Natural killer cell (primary cell): Measurements from ENCODE around the gene CEBPE. TPM values are rescaled to one million over a fixed set of nuclear protein-coding genes. Genes with fewer than 3 reads are reported as not detected.

ENCODE experiments used
- ATAC-seq, 3 donors: fragments of 150-1000 bp in 2 of 3; fragments of 200-7000 bp in 1 of 3; cut with Tn5 transposase; 1 replicate in 1 of 3; 2 replicates in 2 of 3; pipeline ENCODE4 v1.10.0; 2021; ENCODE audit warnings: mild to moderate bottlenecking in 2 of 3, moderate library complexity in 2 of 3
- DNase-seq, 2 donors: peaks; one replicate each; pipeline versions ENCODE4 v3.0.0 to v3.0.0-alpha.2; 2013 to 2021; ENCODE audit warnings: mixed read lengths in 1 of 2
- H3K27ac ChIP-seq: one replicate; pipeline ENCODE4 v1.5.1; 2013; ENCODE audit warnings: mild to moderate bottlenecking, low read length
- H3K27me3 ChIP-seq: one replicate; pipeline ENCODE4 v1.6.1; 2013; ENCODE audit warnings: low read length; ENCODE audit not compliant: control insufficient read depth, insufficient read depth
- H3K36me3 ChIP-seq: one replicate; pipeline ENCODE4 v1.6.1; 2013; ENCODE audit warnings: low read length; ENCODE audit not compliant: control insufficient read depth, insufficient read depth
- H3K4me1 ChIP-seq: one replicate; pipeline ENCODE4 v1.6.1; 2013; ENCODE audit warnings: low read length; ENCODE audit not compliant: control insufficient read depth, insufficient read depth
- H3K4me3 ChIP-seq: one replicate; pipeline ENCODE4 v1.5.1; 2013; ENCODE audit warnings: low read length
- H3K9me3 ChIP-seq: one replicate; pipeline ENCODE4 v1.6.1; 2013; ENCODE audit warnings: low read length; ENCODE audit not compliant: control insufficient read depth, insufficient read depth
- H3K27ac Mint-ChIP-seq, 2 donors: one replicate each; pipeline ENCODE4 v1.8.0; 2022; ENCODE audit warnings: mild to moderate bottlenecking in 2 of 2, mixed read lengths in 2 of 2, moderate library complexity in 1 of 2
- H3K27me3 Mint-ChIP-seq, 2 donors: one replicate each; pipeline ENCODE4 v1.8.0; 2022; ENCODE audit warnings: low read depth in 2 of 2, mixed read lengths in 2 of 2
- H3K36me3 Mint-ChIP-seq: one replicate; pipeline ENCODE4 v1.8.0; 2022; ENCODE audit warnings: mixed read lengths
- H3K4me1 Mint-ChIP-seq, 2 donors: one replicate each; pipeline ENCODE4 v1.8.0; 2022; ENCODE audit warnings: mixed read lengths in 2 of 2
- H3K4me3 Mint-ChIP-seq: one replicate; pipeline ENCODE4 v1.8.0; 2022; ENCODE audit warnings: mild to moderate bottlenecking, moderate library complexity, mixed read lengths
- H3K9me3 Mint-ChIP-seq, 2 donors: one replicate each; pipeline ENCODE4 v1.8.0; 2022; ENCODE audit warnings: mixed read lengths in 2 of 2
- WGBS: methylation state at CpG from one replicate; pipeline ENCODE4 v1.1.7; 2013; ENCODE audit warnings: missing lambda C conversion rate; ENCODE audit not compliant: insufficient coverage; 5-methylcytosine and 5-hydroxymethylcytosine counted together
- intact Hi-C: fragments of 100-400 bp; cut with micrococcal nuclease; formaldehyde crosslinking; loops from one replicate; pipeline ENCODE4 v1.14.2; 2022
- total RNA-seq, 4 donors: library from RNA; stranded (reverse); fragments of 120-200 nt in 1 of 4; gene quantifications; one replicate each; pipeline versions ENCODE4 v1.2.3 to v1.2.4, GENCODE V29; 2013 to 2022
- TF ChIP-seq, protein P1 (sequence below): fragments of 200-600 bp; IDR thresholded peaks from one replicate; pipeline ENCODE4 v1.8.0; 2022; ENCODE audit warnings: antibody characterized with exemption

The CEBPE gene
- total RNA-seq, 3 donors from 2014 or later (not counting 1 experiment from before 2014, with no cell fraction given): not detected

GRCh38 chr14:23093104-23093503 is 26.0 kb downstream of the CEBPE start:
- Mint-ChIP-seq H3K4me1 (peaks cover 22 to 27% of the 10 kb centered on the region in 2 donors), H3K36me3 (peaks cover 7% of the 10 kb centered on the region), H3K4me3 (no peak overlapping the region), H3K27ac (no peak overlapping the region), H3K27me3 (no peaks in the 10 kb centered on the region), H3K9me3 (no peaks in the 10 kb centered on the region)
- no peak overlapping the region for H3K4me3 ChIP-seq
- no peak for ATAC-seq
- intact Hi-C loops: loop anchor here (10.0 kb wide), 1 partner anchor 212 kb away; the partner anchor contains the start of genes BCL2L2 and PPP1R3E
- DNase-seq: no peak
- H3K4me1 ChIP-seq: peaks cover 15% of the 10 kb centered on the region
- H3K36me3 ChIP-seq: peaks cover 51% of the 10 kb centered on the region
- no peaks in the 10 kb centered on the region for H3K27me3 ChIP-seq
- 94% methylated on average over 2 of the region's 2 CpGs for WGBS
- no peak overlapping the region for H3K27ac ChIP-seq
- no peaks in the 10 kb centered on the region for H3K9me3 ChIP-seq
- TF ChIP-seq, protein P1, sequence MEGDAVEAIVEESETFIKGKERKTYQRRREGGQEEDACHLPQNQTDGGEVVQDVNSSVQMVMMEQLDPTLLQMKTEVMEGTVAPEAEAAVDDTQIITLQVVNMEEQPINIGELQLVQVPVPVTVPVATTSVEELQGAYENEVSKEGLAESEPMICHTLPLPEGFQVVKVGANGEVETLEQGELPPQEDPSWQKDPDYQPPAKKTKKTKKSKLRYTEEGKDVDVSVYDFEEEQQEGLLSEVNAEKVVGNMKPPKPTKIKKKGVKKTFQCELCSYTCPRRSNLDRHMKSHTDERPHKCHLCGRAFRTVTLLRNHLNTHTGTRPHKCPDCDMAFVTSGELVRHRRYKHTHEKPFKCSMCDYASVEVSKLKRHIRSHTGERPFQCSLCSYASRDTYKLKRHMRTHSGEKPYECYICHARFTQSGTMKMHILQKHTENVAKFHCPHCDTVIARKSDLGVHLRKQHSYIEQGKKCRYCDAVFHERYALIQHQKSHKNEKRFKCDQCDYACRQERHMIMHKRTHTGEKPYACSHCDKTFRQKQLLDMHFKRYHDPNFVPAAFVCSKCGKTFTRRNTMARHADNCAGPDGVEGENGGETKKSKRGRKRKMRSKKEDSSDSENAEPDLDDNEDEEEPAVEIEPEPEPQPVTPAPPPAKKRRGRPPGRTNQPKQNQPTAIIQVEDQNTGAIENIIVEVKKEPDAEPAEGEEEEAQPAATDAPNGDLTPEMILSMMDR: no peak

GRCh38 chr14:23091294-23092225 is 27.5 kb downstream of the CEBPE start:
- no peak overlapping the region for H3K27ac Mint-ChIP-seq

DNA sequence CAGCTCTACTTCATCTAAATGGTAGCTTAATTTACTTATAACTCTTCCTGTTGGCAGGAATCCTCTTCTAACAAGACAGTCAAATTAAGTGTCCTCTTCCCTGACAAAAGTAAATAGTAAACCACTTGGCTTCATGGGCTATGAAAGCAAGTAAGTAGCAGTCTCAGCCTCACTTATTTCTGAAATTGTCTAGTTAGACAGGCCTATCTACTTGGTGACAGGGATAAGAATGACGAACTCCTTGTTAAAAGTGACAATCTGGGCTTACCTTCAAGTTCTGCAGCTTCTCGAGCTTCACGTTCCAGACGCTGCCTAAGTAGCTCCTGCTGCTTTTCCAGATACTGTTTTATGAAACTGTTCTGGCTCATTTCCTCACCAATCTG is 28.8 kb downstream of the CEBPE start:
- DNase-seq (no peak), ATAC-seq (no peak)
- Histone ChIP-seq H3K36me3 (peaks cover 72% of the 10 kb centered on the region), H3K4me3 (no peak overlapping the region), H3K4me1 (peaks cover 6% of the 10 kb centered on the region), H3K27ac (no peak overlapping the region), H3K9me3 (no peaks in the 10 kb centered on the region), H3K27me3 (no peaks in the 10 kb centered on the region)
- intact Hi-C loops: loop anchor here (10.0 kb wide), 1 partner anchor 215 kb away; the partner anchor contains the start of genes BCL2L2 and PPP1R3E
- no peak overlapping the region for H3K4me3 Mint-ChIP-seq
- H3K27ac Mint-ChIP-seq: no peak overlapping the region
- H3K9me3 Mint-ChIP-seq: no peaks in the 10 kb centered on the region
- TF ChIP-seq, protein P1: no peak
- H3K27me3 Mint-ChIP-seq: no peaks in the 10 kb centered on the region
- WGBS: over 99% methylated on average over 4 of the region's 4 CpGs
- peaks cover 14 to 24% of the 10 kb centered on the region in 2 donors for H3K4me1 Mint-ChIP-seq
- peaks cover 17% of the 10 kb centered on the region for H3K36me3 Mint-ChIP-seq

More at GRCh38 chr14:23091294-23092225, 27.5 kb downstream of the CEBPE start:
- H3K4me1 ChIP-seq: peaks cover 13% of the 10 kb centered on the region
- peaks cover 8 to 21% of the 10 kb centered on the region in 2 donors for H3K4me1 Mint-ChIP-seq
- H3K27ac ChIP-seq: no peak overlapping the region
- H3K9me3 ChIP-seq: no peaks in the 10 kb centered on the region
- TF ChIP-seq, protein P1: no peak
- ATAC-seq: no peak
- intact Hi-C loops: loop anchor here (10.0 kb wide), 1 partner anchor 213 kb away; the partner anchor contains the start of genes BCL2L2 and PPP1R3E
- H3K4me3 ChIP-seq: no peak overlapping the region
- H3K27me3 Mint-ChIP-seq: no peaks in the 10 kb centered on the region
- peaks cover 59% of the 10 kb centered on the region for H3K36me3 ChIP-seq
- no peaks in the 10 kb centered on the region for H3K9me3 Mint-ChIP-seq
- H3K27me3 ChIP-seq: no peaks in the 10 kb centered on the region
- peaks cover 7% of the 10 kb centered on the region for H3K36me3 Mint-ChIP-seq
- 87% methylated on average over 10 of the region's 12 CpGs for WGBS
- no peak for DNase-seq
- no peak overlapping the region for H3K4me3 Mint-ChIP-seq
